Mesenchymal stem cell (in vitro differentiated cells and primary cell): ENCODE results near the gene ATP8B4.

ENCODE experiments used
- DNase-seq: peaks from one replicate; pipeline ENCODE4 v3.0.0-alpha.2; 2013
- H2AFZ ChIP-seq: one replicate; pipeline ENCODE4 v1.6.1; 2013; ENCODE audit warnings: low read depth, mild to moderate bottlenecking, control low read depth, inconsistent platforms, low read length, moderate library complexity
- H2AK5ac ChIP-seq: 2 replicates; pipeline ENCODE4 v1.6.1; 2013; ENCODE audit warnings: low read length, moderate library complexity, mild to moderate bottlenecking, inconsistent platforms; ENCODE audit not compliant: severe bottlenecking
- H2BK120ac ChIP-seq: one replicate; pipeline ENCODE4 v1.6.1; 2013; ENCODE audit warnings: low read depth, mild to moderate bottlenecking, inconsistent platforms, low read length, moderate library complexity
- H2BK12ac ChIP-seq, 2 experiments: one replicate each; pipeline ENCODE4 v1.6.1; 2013; ENCODE audit warnings: inconsistent platforms in 2 of 2, low read length in 2 of 2, mild to moderate bottlenecking in 2 of 2, moderate library complexity in 2 of 2, control low read depth in 1 of 2
- H2BK15ac ChIP-seq: one replicate; pipeline ENCODE4 v1.6.1; 2013; ENCODE audit warnings: mild to moderate bottlenecking, low read depth, inconsistent platforms; ENCODE audit not compliant: poor library complexity, severe bottlenecking
- H2BK5ac ChIP-seq: 2 replicates; pipeline ENCODE4 v1.6.1; 2013; ENCODE audit warnings: low read depth, mild to moderate bottlenecking, low read length, control low read depth, inconsistent platforms; ENCODE audit not compliant: poor library complexity, severe bottlenecking
- H3K14ac ChIP-seq, 2 experiments: one replicate each; pipeline ENCODE4 v1.6.1; 2013; ENCODE audit warnings: inconsistent platforms in 2 of 2, low read length in 2 of 2, control low read depth in 1 of 2, mild to moderate bottlenecking in 1 of 2, moderate library complexity in 1 of 2
- H3K18ac ChIP-seq, 2 experiments: one replicate each; pipeline ENCODE4 v1.6.1; 2013; ENCODE audit warnings: inconsistent platforms in 2 of 2, low read length in 2 of 2, control low read depth in 1 of 2, low read depth in 1 of 2, mild to moderate bottlenecking in 1 of 2
- H3K23ac ChIP-seq, 2 experiments: one replicate each; pipeline ENCODE4 v1.6.1; 2013; ENCODE audit warnings: inconsistent platforms in 2 of 2, low read length in 2 of 2, mild to moderate bottlenecking in 2 of 2, moderate library complexity in 2 of 2, control low read depth in 1 of 2
- H3K27ac ChIP-seq: 2 replicates; pipeline ENCODE4 v1.5.1; 2013; ENCODE audit warnings: mild to moderate bottlenecking, moderate library complexity, low read length, control low read depth, inconsistent platforms; ENCODE audit not compliant: poor library complexity, severe bottlenecking
- H3K27me3 ChIP-seq, 2 experiments: 2 replicates each; pipeline versions ENCODE4 v1.6.1 to v1.7.0; 2013; ENCODE audit warnings: low read length in 2 of 2, mild to moderate bottlenecking in 2 of 2, moderate library complexity in 2 of 2, control low read depth in 1 of 2, inconsistent platforms in 1 of 2; ENCODE audit not compliant: control insufficient read depth in 1 of 2, insufficient read depth in 1 of 2
- H3K36me3 ChIP-seq, 2 experiments: 2 replicates each; pipeline versions ENCODE4 v1.6.1 to v1.7.0; 2013; ENCODE audit warnings: low read length in 2 of 2, control low read depth in 1 of 2, inconsistent platforms in 1 of 2, low read depth in 1 of 2, mild to moderate bottlenecking in 1 of 2; ENCODE audit not compliant: insufficient read depth in 2 of 2, control insufficient read depth in 1 of 2
- H3K4ac ChIP-seq, 2 experiments: one replicate each; pipeline ENCODE4 v1.6.1; 2013; ENCODE audit warnings: inconsistent platforms in 2 of 2, low read length in 2 of 2, mild to moderate bottlenecking in 2 of 2, moderate library complexity in 2 of 2, control low read depth in 1 of 2, low read depth in 1 of 2
- H3K4me1 ChIP-seq: 2 replicates; pipeline ENCODE4 v1.6.1; 2013; ENCODE audit warnings: low read depth, low read length, control low read depth; ENCODE audit not compliant: control insufficient read depth, insufficient read depth
- H3K4me2 ChIP-seq: 2 replicates; pipeline ENCODE4 v1.6.1; 2013; ENCODE audit warnings: low read length, mild to moderate bottlenecking, inconsistent platforms; ENCODE audit not compliant: poor library complexity, severe bottlenecking
- H3K4me3 ChIP-seq, 2 experiments: 2 replicates each; pipeline versions ENCODE4 v1.5.1 to v1.7.0; 2013; ENCODE audit warnings: low read length in 2 of 2, mild to moderate bottlenecking in 2 of 2, control low read depth in 1 of 2, low read depth in 1 of 2; ENCODE audit not compliant: insufficient read depth in 1 of 2
- H3K79me1 ChIP-seq: replicated peaks from 2 replicates; pipeline ENCODE4 v1.6.1; 2013; ENCODE audit warnings: mild to moderate bottlenecking, control low read depth, low read length, inconsistent platforms; ENCODE audit not compliant: poor library complexity, severe bottlenecking
- H3K9ac ChIP-seq: 2 replicates; pipeline ENCODE4 v1.7.0; 2013; ENCODE audit warnings: mild to moderate bottlenecking, low read length, moderate library complexity
- H3K9me3 ChIP-seq: 2 replicates; pipeline ENCODE4 v1.7.0; 2013; ENCODE audit warnings: mild to moderate bottlenecking, low read length; ENCODE audit not compliant: control insufficient read depth
- H4K8ac ChIP-seq: one replicate; pipeline ENCODE4 v1.6.1; 2013; ENCODE audit warnings: inconsistent platforms, mild to moderate bottlenecking, low read length, moderate library complexity
- H4K91ac ChIP-seq: one replicate; pipeline ENCODE4 v1.6.1; 2013; ENCODE audit warnings: mild to moderate bottlenecking, low read length, inconsistent platforms
- WGBS: methylation state at CpG from one replicate; pipeline ENCODE4 v1.1.7; 2013; ENCODE audit warnings: mixed read lengths; 5-methylcytosine and 5-hydroxymethylcytosine counted together

Gene ATP8B4

GRCh38 chr15:49855917-49856637 lies 263.0 kb downstream of the ATP8B4 start:
- Histone ChIP-seq H2BK120ac (no peak overlapping the region), H3K23ac (no peak overlapping the region), H3K79me1 (no peaks in the 10 kb centered on the region), H3K14ac (no peak overlapping the region), H3K27me3 (no peaks in the 10 kb centered on the region), H3K27ac (no peak overlapping the region), H2BK15ac (no peak overlapping the region), H2BK12ac (no peak overlapping the region), H2AK5ac (no peak overlapping the region), H3K4me1 (no peaks in the 10 kb centered on the region), H3K9ac (peak overlapping the region; percentile 92), H2AFZ (no peak overlapping the region), H3K4me3 (peak overlapping the region in 1 of 2 experiments; percentile 55), H3K4me2 (no peak overlapping the region), H3K9me3 (peaks cover 7% of the 10 kb centered on the region), H3K36me3 (peaks cover 0 to 33% of the 10 kb centered on the region in 2 experiments), H4K91ac (no peak overlapping the region), H2BK5ac (no peak overlapping the region), H3K18ac (no peak overlapping the region), H3K4ac (no peak overlapping the region), H4K8ac (no peak overlapping the region)
- DNase-seq, result peak; percentile 84
- WGBS, result 60% methylated on average over 1 of the region's 4 CpGs

GRCh38 chr15:49852756-49853155 lies 266.3 kb downstream of the ATP8B4 start:
- Histone ChIP-seq H3K9ac (peak overlapping the region; percentile 42), H2BK120ac (no peak overlapping the region), H3K9me3 (peaks cover 18% of the 10 kb centered on the region), H3K18ac (peak overlapping the region; percentile 37 to 64), H2BK15ac (no peak overlapping the region), H2AFZ (no peak overlapping the region), H3K4me3 (peak overlapping the region in 1 of 2 experiments; percentile 13), H3K4me2 (no peak overlapping the region), H3K27ac (no peak overlapping the region), H3K79me1 (no peaks in the 10 kb centered on the region), H3K14ac (no peak overlapping the region), H2AK5ac (no peak overlapping the region), H4K8ac (no peak overlapping the region), H3K36me3 (peaks cover 0 to 36% of the 10 kb centered on the region in 2 experiments), H2BK12ac (peak overlapping the region in 1 of 2 experiments; percentile 79), H3K4ac (peak overlapping the region in 1 of 2 experiments; percentile 53), H2BK5ac (no peak overlapping the region), H3K27me3 (no peaks in the 10 kb centered on the region), H3K4me1 (no peaks in the 10 kb centered on the region), H3K23ac (no peak overlapping the region), H4K91ac (no peak overlapping the region)
- WGBS, result 66% methylated on average over 2 of the region's 2 CpGs
- no peak for DNase-seq

- WGBS, result 89% methylated on average over 1 of the region's 2 CpGs
- Histone ChIP-seq H3K23ac (no peak overlapping the region), H3K4me3 (no peak overlapping the region)
Measured at GRCh38 chr15:49848807-49849206, 270.2 kb downstream of the ATP8B4 start.

GRCh38 chr15:49848282-49848724 lies 270.7 kb downstream of the ATP8B4 start:
- H3K9ac ChIP-seq, result peak overlapping the region; percentile 85
- H3K23ac ChIP-seq, result no peak overlapping the region
- no peak overlapping the region for H2BK12ac ChIP-seq
- H3K4me2 ChIP-seq, result no peak overlapping the region
- no peaks in the 10 kb centered on the region for H3K79me1 ChIP-seq
- no peak overlapping the region for H3K4me3 ChIP-seq
- no peaks in the 10 kb centered on the region for H3K4me1 ChIP-seq
- no CpG with 5 or more reads among the region's 2 CpGs for WGBS
- no peak overlapping the region for H3K27ac ChIP-seq
- no peak overlapping the region for H4K91ac ChIP-seq
- H2BK5ac ChIP-seq, result no peak overlapping the region
- H4K8ac ChIP-seq, result no peak overlapping the region
- peaks cover 0 to 52% of the 10 kb centered on the region in 2 experiments for H3K36me3 ChIP-seq
- H3K27me3 ChIP-seq, result no peaks in the 10 kb centered on the region
- no peak overlapping the region for H2BK120ac ChIP-seq
- H2BK15ac ChIP-seq, result no peak overlapping the region
- H3K4ac ChIP-seq, result no peak overlapping the region
- no peak overlapping the region for H2AFZ ChIP-seq
- H3K9me3 ChIP-seq, result peaks cover 24% of the 10 kb centered on the region
- no peak overlapping the region for H2AK5ac ChIP-seq
- H3K14ac ChIP-seq, result no peak overlapping the region
- H3K18ac ChIP-seq, result peak overlapping the region; percentile 77 to 88
- peak; percentile 96 for DNase-seq

More at GRCh38 chr15:49848807-49849206, 270.2 kb downstream of the ATP8B4 start:
- Histone ChIP-seq H3K4me2 (no peak overlapping the region), H2AK5ac (no peak overlapping the region), H2AFZ (no peak overlapping the region), H3K79me1 (no peaks in the 10 kb centered on the region), H4K8ac (no peak overlapping the region), H3K4ac (peak overlapping the region in 1 of 2 experiments; percentile 88), H4K91ac (no peak overlapping the region), H2BK15ac (no peak overlapping the region), H3K27me3 (no peaks in the 10 kb centered on the region), H3K4me1 (no peaks in the 10 kb centered on the region), H3K9me3 (peaks cover 19% of the 10 kb centered on the region), H3K27ac (no peak overlapping the region), H3K14ac (no peak overlapping the region), H3K18ac (peak overlapping the region; percentile 77 to 88), H3K36me3 (peaks cover 0 to 52% of the 10 kb centered on the region in 2 experiments), H3K9ac (peak overlapping the region; percentile 85), H2BK120ac (no peak overlapping the region), H2BK12ac (peak overlapping the region; percentile 59 to 63), H2BK5ac (no peak overlapping the region)
- DNase-seq, result no peak
